ENCODE measurements around the gene FZD7.

FZD7 gene

DNA sequence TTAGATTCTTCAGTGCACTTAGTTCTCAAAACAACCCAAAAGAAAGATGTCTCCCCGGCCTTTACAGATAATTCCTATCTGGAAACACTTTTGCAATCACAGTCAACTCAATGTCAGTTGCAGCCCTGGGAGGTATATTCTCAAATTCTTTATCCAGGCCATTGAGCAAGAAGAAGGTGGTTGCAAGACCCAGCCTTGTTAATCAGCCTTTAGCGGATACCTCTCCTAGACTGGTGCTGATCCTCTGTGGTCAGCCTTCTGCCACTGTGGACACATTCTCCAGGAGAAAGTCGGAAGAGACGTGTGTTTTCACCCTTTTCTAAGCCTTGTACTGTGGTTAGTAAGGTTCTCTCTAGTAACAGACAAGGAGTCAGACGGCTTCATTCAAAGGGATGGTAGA, 7.8 kb upstream of the FZD7 start:
- H3K4me3 ChIP-seq (replicated peaks in 1 of 2; ENCODE audit: low read depth in 2 of 2, low read length in 2 of 2), result no peak overlapping the region
- no peak for DNase-seq (ENCODE audit: low read depth in 2 of 2)
- TF ChIP-seq, protein P1, sequence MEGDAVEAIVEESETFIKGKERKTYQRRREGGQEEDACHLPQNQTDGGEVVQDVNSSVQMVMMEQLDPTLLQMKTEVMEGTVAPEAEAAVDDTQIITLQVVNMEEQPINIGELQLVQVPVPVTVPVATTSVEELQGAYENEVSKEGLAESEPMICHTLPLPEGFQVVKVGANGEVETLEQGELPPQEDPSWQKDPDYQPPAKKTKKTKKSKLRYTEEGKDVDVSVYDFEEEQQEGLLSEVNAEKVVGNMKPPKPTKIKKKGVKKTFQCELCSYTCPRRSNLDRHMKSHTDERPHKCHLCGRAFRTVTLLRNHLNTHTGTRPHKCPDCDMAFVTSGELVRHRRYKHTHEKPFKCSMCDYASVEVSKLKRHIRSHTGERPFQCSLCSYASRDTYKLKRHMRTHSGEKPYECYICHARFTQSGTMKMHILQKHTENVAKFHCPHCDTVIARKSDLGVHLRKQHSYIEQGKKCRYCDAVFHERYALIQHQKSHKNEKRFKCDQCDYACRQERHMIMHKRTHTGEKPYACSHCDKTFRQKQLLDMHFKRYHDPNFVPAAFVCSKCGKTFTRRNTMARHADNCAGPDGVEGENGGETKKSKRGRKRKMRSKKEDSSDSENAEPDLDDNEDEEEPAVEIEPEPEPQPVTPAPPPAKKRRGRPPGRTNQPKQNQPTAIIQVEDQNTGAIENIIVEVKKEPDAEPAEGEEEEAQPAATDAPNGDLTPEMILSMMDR (IDR thresholded peaks at IDR 0.05; ENCODE audit: low read depth, low read length), result no peak

DNA sequence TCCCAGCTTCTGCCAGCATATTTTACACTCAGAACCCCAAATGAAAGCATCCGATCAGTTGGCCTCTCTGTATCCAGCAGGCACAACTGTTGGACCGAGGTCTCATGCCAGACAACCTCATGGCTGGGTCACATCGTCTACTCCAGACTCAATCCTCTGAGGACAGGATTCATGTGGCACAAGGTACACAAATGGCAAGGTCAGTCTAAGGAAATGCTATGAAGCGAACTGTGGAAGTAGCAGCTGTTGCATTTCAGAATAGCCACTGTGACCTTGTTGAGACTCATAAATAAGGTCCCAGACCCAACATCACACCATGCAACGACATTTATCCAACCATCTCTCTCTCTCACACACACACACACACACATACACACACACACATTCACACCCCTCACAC, 7.1 kb upstream of the FZD7 start:
- no peak for DNase-seq (ENCODE audit: low read depth in 2 of 2)
- TF ChIP-seq, protein P1 (IDR thresholded peaks at IDR 0.05; ENCODE audit: low read depth, low read length), result no peak
- H3K4me3 ChIP-seq (replicated peaks in 1 of 2; ENCODE audit: low read depth in 2 of 2, low read length in 2 of 2), result no peak overlapping the region

DNA sequence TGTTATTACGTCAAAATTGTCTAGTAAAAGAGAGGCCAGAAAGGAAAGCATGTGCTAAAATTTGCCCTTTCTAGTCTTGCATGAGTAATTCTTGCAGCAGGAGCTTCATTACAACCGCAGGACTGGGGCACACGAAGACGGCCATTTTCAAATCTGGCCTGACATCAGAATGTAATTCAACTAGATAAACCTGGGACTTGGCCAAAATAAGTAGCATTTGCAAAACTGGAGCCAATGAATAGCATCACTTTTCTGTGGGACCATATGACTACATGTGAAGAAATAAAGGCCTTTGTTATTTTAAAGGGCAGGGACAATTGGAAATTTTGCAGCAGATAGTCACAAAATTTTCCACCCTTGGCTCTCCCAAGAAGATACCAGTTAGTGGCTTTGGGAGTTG, 3.0 kb upstream of the FZD7 start:
- H3K4me3 ChIP-seq (replicated peaks in 1 of 2; ENCODE audit: low read depth in 2 of 2, low read length in 2 of 2), result no peak overlapping the region
- peak; percentile 25 to 29 for DNase-seq (ENCODE audit: low read depth in 2 of 2)
- TF ChIP-seq, protein P1 (IDR thresholded peaks at IDR 0.05; ENCODE audit: low read depth, low read length), result no peak

DNA sequence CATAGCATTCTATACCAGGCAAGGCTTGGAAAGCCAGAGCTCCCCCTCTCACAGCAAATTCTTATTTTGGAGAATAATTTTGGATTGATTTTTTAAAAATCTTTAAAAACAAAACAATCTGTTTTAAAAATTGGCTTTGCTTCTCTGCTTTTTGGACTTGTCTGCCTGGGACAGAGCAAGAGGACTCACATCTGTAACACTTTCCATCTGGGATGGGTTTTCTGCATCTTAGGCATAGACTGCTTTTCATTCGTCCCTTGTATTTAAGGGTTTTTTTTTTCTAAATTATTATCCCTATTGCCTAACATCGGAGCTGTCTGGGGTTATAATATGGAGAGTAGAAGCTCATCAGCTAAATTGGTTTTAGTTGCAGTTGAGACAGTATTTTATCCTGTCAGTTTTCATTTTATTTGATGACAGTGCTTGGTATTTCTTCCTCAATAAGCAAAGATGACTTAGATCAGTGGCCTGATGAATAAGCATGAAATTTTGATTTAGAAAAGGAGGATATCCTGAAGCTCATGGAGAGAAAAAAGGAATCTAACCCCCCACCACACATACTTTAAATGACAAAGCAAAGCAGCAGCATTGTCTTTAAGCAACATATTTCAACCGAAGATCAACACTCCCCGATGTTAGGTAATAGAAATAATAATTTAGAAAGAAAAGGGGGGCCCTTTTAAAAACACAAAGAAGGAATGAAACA, 2.3 kb upstream of the FZD7 start:
- TF ChIP-seq, protein P1 (IDR thresholded peaks at IDR 0.05; ENCODE audit: low read depth, low read length), result no peak
- DNase-seq (ENCODE audit: low read depth in 2 of 2), result no peak
- H3K4me3 ChIP-seq (replicated peaks in 1 of 2; ENCODE audit: low read depth in 2 of 2, low read length in 2 of 2), result no peak overlapping the region

DNA sequence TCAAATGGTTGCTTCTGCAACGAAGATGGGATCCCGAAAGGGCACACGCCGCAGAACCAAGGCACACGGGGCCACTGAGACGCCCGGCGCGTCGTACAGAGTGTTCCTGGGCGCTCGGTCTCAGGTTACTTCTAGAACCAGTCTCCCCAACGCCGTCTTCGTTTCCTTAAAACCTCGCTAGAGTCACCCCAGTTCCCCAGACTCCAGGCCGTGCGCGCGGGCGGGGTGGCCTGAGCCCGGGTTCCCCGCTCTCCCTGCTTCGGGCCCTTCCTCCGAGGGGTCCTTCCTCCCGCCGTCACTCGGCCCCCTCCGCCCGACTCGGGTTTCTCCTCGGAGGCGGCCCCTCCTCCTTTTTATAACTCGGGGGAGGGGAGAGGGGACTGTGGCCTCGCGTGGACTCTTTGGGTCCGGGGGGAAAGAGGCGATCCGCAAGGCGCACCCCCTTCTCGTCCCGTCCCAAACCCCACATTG, 774 bp upstream of the FZD7 start:
- TF ChIP-seq, protein P1 (IDR thresholded peaks at IDR 0.05; ENCODE audit: low read depth, low read length), result no peak
- peak overlapping the region; percentile 57 to 61 for H3K4me3 ChIP-seq (replicated peaks in 1 of 2; ENCODE audit: low read depth in 2 of 2, low read length in 2 of 2)
- peak; percentile 12 to 23 for DNase-seq (ENCODE audit: low read depth in 2 of 2)

DNA sequence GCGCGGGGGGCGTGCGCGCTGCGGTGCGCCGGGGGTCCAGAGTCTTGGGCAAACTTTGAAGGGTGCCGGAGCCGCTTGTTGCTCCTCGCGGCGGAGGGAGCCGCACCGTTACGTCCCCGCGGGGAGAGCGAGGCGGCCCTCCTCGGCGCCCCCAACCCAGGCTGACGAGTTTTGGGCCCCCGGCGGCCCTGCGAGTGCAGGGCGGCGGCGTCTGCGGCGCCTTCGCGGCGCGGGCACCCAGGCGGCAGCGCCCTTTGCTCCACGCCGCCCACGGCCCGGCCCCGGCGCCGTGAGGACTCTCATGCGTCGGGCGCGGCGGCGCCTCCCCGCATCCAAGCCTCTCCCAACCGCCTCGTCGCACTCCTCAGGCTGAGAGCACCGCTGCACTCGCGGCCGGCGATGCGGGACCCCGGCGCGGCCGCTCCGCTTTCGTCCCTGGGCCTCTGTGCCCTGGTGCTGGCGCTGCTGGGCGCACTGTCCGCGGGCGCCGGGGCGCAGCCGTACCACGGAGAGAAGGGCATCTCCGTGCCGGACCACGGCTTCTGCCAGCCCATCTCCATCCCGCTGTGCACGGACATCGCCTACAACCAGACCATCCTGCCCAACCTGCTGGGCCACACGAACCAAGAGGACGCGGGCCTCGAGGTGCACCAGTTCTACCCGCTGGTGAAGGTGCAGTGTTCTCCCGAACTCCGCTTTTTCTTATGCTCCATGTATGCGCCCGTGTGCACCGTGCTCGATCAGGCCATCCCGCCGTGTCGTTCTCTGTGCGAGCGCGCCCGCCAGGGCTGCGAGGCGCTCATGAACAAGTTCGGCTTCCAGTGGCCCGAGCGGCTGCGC, 814 bp downstream of the FZD7 start:
- H3K4me3 ChIP-seq (replicated peaks in 1 of 2; ENCODE audit: low read depth in 2 of 2, low read length in 2 of 2), result peak overlapping the region; percentile 55 to 62
- DNase-seq (ENCODE audit: low read depth in 2 of 2), result peak; percentile 26 to 28
- TF ChIP-seq, protein P1 (IDR thresholded peaks at IDR 0.05; ENCODE audit: low read depth, low read length), result no peak
